ENCODE measurements around the gene KIAA0513.

DNA sequence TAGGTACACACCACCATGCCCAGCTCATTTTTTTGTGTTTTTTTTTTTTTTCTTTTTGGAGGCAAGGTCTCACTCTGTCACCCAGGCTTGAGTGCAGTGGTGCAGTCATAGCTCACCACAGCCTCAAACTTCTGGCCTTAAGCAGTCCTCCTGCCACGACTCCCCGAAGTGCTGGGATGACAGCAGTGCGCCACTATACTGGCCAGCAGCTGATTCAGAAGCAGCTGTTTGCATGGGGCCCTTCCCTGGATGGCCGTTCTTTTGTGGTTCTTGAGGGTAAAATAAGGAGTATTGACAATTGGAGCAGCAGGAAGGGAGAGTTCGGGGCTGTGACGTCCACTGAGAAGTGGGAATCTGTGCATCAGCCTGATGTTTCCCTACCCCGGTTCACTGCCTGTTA lies 41.6 kb downstream of the KIAA0513 start:
- TF ChIP-seq, protein P1, sequence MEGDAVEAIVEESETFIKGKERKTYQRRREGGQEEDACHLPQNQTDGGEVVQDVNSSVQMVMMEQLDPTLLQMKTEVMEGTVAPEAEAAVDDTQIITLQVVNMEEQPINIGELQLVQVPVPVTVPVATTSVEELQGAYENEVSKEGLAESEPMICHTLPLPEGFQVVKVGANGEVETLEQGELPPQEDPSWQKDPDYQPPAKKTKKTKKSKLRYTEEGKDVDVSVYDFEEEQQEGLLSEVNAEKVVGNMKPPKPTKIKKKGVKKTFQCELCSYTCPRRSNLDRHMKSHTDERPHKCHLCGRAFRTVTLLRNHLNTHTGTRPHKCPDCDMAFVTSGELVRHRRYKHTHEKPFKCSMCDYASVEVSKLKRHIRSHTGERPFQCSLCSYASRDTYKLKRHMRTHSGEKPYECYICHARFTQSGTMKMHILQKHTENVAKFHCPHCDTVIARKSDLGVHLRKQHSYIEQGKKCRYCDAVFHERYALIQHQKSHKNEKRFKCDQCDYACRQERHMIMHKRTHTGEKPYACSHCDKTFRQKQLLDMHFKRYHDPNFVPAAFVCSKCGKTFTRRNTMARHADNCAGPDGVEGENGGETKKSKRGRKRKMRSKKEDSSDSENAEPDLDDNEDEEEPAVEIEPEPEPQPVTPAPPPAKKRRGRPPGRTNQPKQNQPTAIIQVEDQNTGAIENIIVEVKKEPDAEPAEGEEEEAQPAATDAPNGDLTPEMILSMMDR (IDR thresholded peaks at IDR 0.05; ENCODE audit: insufficient read depth, low read length): no peak
- TF ChIP-seq REST (IDR thresholded peaks at IDR 0.05; ENCODE audit: insufficient replicate concordance, low read depth) (no peak), POLR2AphosphoS5 (IDR thresholded peaks at IDR 0.05; ENCODE audit: low read depth) (no peak), GABPA (IDR thresholded peaks at IDR 0.05; ENCODE audit: low read depth) (no peak)
